Nephron progenitor cell (in vitro differentiated cells): ENCODE measurements around the gene SLC13A2.

Source experiments
- DNase-seq: peaks from one replicate; pipeline ENCODE4 v3.0.0; 2021
- H3K27ac Mint-ChIP-seq: 2 replicates; pipeline ENCODE4 v1.8.0; 2021; ENCODE audit warnings: mild to moderate bottlenecking, moderate library complexity, mixed read lengths
- H3K27me3 Mint-ChIP-seq: 2 replicates; pipeline ENCODE4 v1.8.0; 2021; ENCODE audit warnings: mild to moderate bottlenecking, low read depth, mixed read lengths; ENCODE audit not compliant: poor library complexity
- H3K36me3 Mint-ChIP-seq: 2 replicates; pipeline ENCODE4 v1.8.0; 2021; ENCODE audit warnings: low read depth, mixed read lengths
- H3K4me1 Mint-ChIP-seq: 2 replicates; pipeline ENCODE4 v1.8.0; 2021; ENCODE audit warnings: mixed read lengths
- H3K4me3 Mint-ChIP-seq: 2 replicates; pipeline ENCODE4 v1.8.0; 2021; ENCODE audit warnings: mild to moderate bottlenecking, moderate library complexity, mixed read lengths
- H3K9me3 Mint-ChIP-seq: 2 replicates; pipeline ENCODE4 v1.8.0; 2021; ENCODE audit warnings: mild to moderate bottlenecking, moderate library complexity, mixed read lengths
- CTCF ChIP-seq: fragments of 200-600 bp; sonication (generic); IDR thresholded peaks from 2 replicates; pipeline ENCODE4 v1.5.0; 2021; ENCODE audit warnings: antibody characterized with exemption

Gene SLC13A2

GRCh38 chr17:28545787-28546415 is 72.5 kb downstream of the SLC13A2 start:
- no peak for DNase-seq
- no peak for TF ChIP-seq CTCF
- peaks cover 8% of the 10 kb centered on the region for H3K36me3 Mint-ChIP-seq
- no peak overlapping the region for H3K27ac Mint-ChIP-seq
- H3K4me1 Mint-ChIP-seq = peaks cover 39% of the 10 kb centered on the region
- no peaks in the 10 kb centered on the region for H3K9me3 Mint-ChIP-seq
- no peak overlapping the region for H3K4me3 Mint-ChIP-seq
- peaks cover 3% of the 10 kb centered on the region for H3K27me3 Mint-ChIP-seq

GRCh38 chr17:28547096-28547622 is 73.7 kb downstream of the SLC13A2 start:
- Mint-ChIP-seq H3K36me3 (peaks cover 8% of the 10 kb centered on the region), H3K4me3 (no peak overlapping the region), H3K9me3 (no peaks in the 10 kb centered on the region), H3K4me1 (peaks cover 48% of the 10 kb centered on the region), H3K27ac (no peak overlapping the region), H3K27me3 (peaks cover 3% of the 10 kb centered on the region)
- DNase-seq = no peak
- no peak for TF ChIP-seq CTCF
